ENCODE measurements around the gene CD302.
"Not testable (repeated sequence)": the region's sequence is repeated elsewhere in the genome, so short reads cannot be mapped to it uniquely, and the experiment has no call there.

Gene CD302

GRCh38 chr2:159748089-159748488, 49.9 kb downstream of the CD302 start:
- H3K27me3 ChIP-seq (ENCODE audit: control insufficient read depth, insufficient read depth, low read length) = no peaks in the 10 kb centered on the region
- no peak overlapping the region for H3K9ac ChIP-seq (ENCODE audit: low read length)
- no peaks in the 10 kb centered on the region for H3K4me1 ChIP-seq (ENCODE audit: control insufficient read depth, low read depth, low read length)
- H3K9me3 ChIP-seq (ENCODE audit: control insufficient read depth, low read depth, low read length) = no peaks in the 10 kb centered on the region
- no peak overlapping the region for H3K4me3 ChIP-seq (ENCODE audit: low read length)
- peaks cover 86% of the 10 kb centered on the region for H3K36me3 ChIP-seq (ENCODE audit: control insufficient read depth, low read depth, low read length)
- no peak overlapping the region for H3K27ac ChIP-seq (ENCODE audit: low read length)

GRCh38 chr2:159745237-159745636, 52.8 kb downstream of the CD302 start:
- H3K36me3 ChIP-seq (ENCODE audit: control insufficient read depth, low read depth, low read length) = peaks cover 71% of the 10 kb centered on the region
- H3K9ac ChIP-seq (ENCODE audit: low read length); H3K4me3 ChIP-seq (ENCODE audit: low read length); H3K4me1 ChIP-seq (ENCODE audit: control insufficient read depth, low read depth, low read length); H3K9me3 ChIP-seq (ENCODE audit: control insufficient read depth, low read depth, low read length); H3K27ac ChIP-seq (ENCODE audit: low read length); H3K27me3 ChIP-seq (ENCODE audit: control insufficient read depth, insufficient read depth, low read length): not testable (repeated sequence)

- H3K9ac ChIP-seq (ENCODE audit: low read length) = no peak overlapping the region
- H3K9me3 ChIP-seq (ENCODE audit: control insufficient read depth, low read depth, low read length) = no peaks in the 10 kb centered on the region
- no peak overlapping the region for H3K4me3 ChIP-seq (ENCODE audit: low read length)
- H3K4me1 ChIP-seq (ENCODE audit: control insufficient read depth, low read depth, low read length) = no peaks in the 10 kb centered on the region
- peaks cover 71% of the 10 kb centered on the region for H3K36me3 ChIP-seq (ENCODE audit: control insufficient read depth, low read depth, low read length)
- no peaks in the 10 kb centered on the region for H3K27me3 ChIP-seq (ENCODE audit: control insufficient read depth, insufficient read depth, low read length)
- no peak overlapping the region for H3K27ac ChIP-seq (ENCODE audit: low read length)
These were observed 53.6 kb downstream of the CD302 start for GRCh38 chr2:159744363-159744762.

- no peak overlapping the region for H3K9ac ChIP-seq (ENCODE audit: low read length)
- no peaks in the 10 kb centered on the region for H3K9me3 ChIP-seq (ENCODE audit: control insufficient read depth, low read depth, low read length)
- H3K4me1 ChIP-seq (ENCODE audit: control insufficient read depth, low read depth, low read length) = no peaks in the 10 kb centered on the region
- H3K4me3 ChIP-seq (ENCODE audit: low read length) = no peak overlapping the region
- no peak overlapping the region for H3K27ac ChIP-seq (ENCODE audit: low read length)
- H3K27me3 ChIP-seq (ENCODE audit: control insufficient read depth, insufficient read depth, low read length) = no peaks in the 10 kb centered on the region
- H3K36me3 ChIP-seq (ENCODE audit: control insufficient read depth, low read depth, low read length) = peaks cover 71% of the 10 kb centered on the region
These were observed 55.2 kb downstream of the CD302 start for GRCh38 chr2:159742846-159743245.

GRCh38 chr2:159738509-159739390, 59.3 kb downstream of the CD302 start:
- peaks cover 72% of the 10 kb centered on the region for H3K36me3 ChIP-seq (ENCODE audit: control insufficient read depth, low read depth, low read length)
- H3K4me1 ChIP-seq (ENCODE audit: control insufficient read depth, low read depth, low read length) = no peaks in the 10 kb centered on the region

GRCh38 chr2:159737917-159738296, 60.1 kb downstream of the CD302 start:
- Histone ChIP-seq H3K9me3 (ENCODE audit: control insufficient read depth, low read depth, low read length) (no peaks in the 10 kb centered on the region), H3K27ac (ENCODE audit: low read length) (no peak overlapping the region), H3K27me3 (ENCODE audit: control insufficient read depth, insufficient read depth, low read length) (no peaks in the 10 kb centered on the region), H3K4me1 (ENCODE audit: control insufficient read depth, low read depth, low read length) (no peaks in the 10 kb centered on the region), H3K4me3 (ENCODE audit: low read length) (no peak overlapping the region), H3K36me3 (ENCODE audit: control insufficient read depth, low read depth, low read length) (peaks cover 72% of the 10 kb centered on the region), H3K9ac (ENCODE audit: low read length) (no peak overlapping the region)

More at GRCh38 chr2:159738509-159739390, 59.3 kb downstream of the CD302 start:
- Histone ChIP-seq H3K9me3 (ENCODE audit: control insufficient read depth, low read depth, low read length) (no peaks in the 10 kb centered on the region), H3K27me3 (ENCODE audit: control insufficient read depth, insufficient read depth, low read length) (no peaks in the 10 kb centered on the region), H3K27ac (ENCODE audit: low read length) (no peak overlapping the region), H3K4me3 (ENCODE audit: low read length) (no peak overlapping the region), H3K9ac (ENCODE audit: low read length) (no peak overlapping the region)

GRCh38 chr2:159737292-159737916, 60.6 kb downstream of the CD302 start:
- Histone ChIP-seq H3K36me3 (ENCODE audit: control insufficient read depth, low read depth, low read length) (peaks cover 72% of the 10 kb centered on the region), H3K27me3 (ENCODE audit: control insufficient read depth, insufficient read depth, low read length) (no peaks in the 10 kb centered on the region), H3K9me3 (ENCODE audit: control insufficient read depth, low read depth, low read length) (no peaks in the 10 kb centered on the region), H3K4me1 (ENCODE audit: control insufficient read depth, low read depth, low read length) (no peaks in the 10 kb centered on the region), H3K4me3 (ENCODE audit: low read length) (no peak overlapping the region), H3K9ac (ENCODE audit: low read length) (no peak overlapping the region), H3K27ac (ENCODE audit: low read length) (no peak overlapping the region)

- H3K27ac ChIP-seq (ENCODE audit: low read length) = no peak overlapping the region
- peaks cover 68% of the 10 kb centered on the region for H3K36me3 ChIP-seq (ENCODE audit: control insufficient read depth, low read depth, low read length)
- no peaks in the 10 kb centered on the region for H3K27me3 ChIP-seq (ENCODE audit: control insufficient read depth, insufficient read depth, low read length)
- no peaks in the 10 kb centered on the region for H3K9me3 ChIP-seq (ENCODE audit: control insufficient read depth, low read depth, low read length)
- H3K9ac ChIP-seq (ENCODE audit: low read length) = no peak overlapping the region
- H3K4me1 ChIP-seq (ENCODE audit: control insufficient read depth, low read depth, low read length) = no peaks in the 10 kb centered on the region
- no peak overlapping the region for H3K4me3 ChIP-seq (ENCODE audit: low read length)
These were observed 62.0 kb downstream of the CD302 start for GRCh38 chr2:159736048-159736447.

GRCh38 chr2:159735648-159736047, 62.4 kb downstream of the CD302 start:
- no peak overlapping the region for H3K27ac ChIP-seq (ENCODE audit: low read length)
- H3K9ac ChIP-seq (ENCODE audit: low read length) = no peak overlapping the region
- H3K9me3 ChIP-seq (ENCODE audit: control insufficient read depth, low read depth, low read length) = no peaks in the 10 kb centered on the region
- no peaks in the 10 kb centered on the region for H3K27me3 ChIP-seq (ENCODE audit: control insufficient read depth, insufficient read depth, low read length)
- peaks cover 72% of the 10 kb centered on the region for H3K36me3 ChIP-seq (ENCODE audit: control insufficient read depth, low read depth, low read length)
- H3K4me1 ChIP-seq (ENCODE audit: control insufficient read depth, low read depth, low read length) = no peaks in the 10 kb centered on the region
- no peak overlapping the region for H3K4me3 ChIP-seq (ENCODE audit: low read length)

- Histone ChIP-seq H3K4me3 (ENCODE audit: low read length) (no peak overlapping the region), H3K4me1 (ENCODE audit: control insufficient read depth, low read depth, low read length) (no peaks in the 10 kb centered on the region), H3K9ac (ENCODE audit: low read length) (no peak overlapping the region), H3K27me3 (ENCODE audit: control insufficient read depth, insufficient read depth, low read length) (no peaks in the 10 kb centered on the region), H3K36me3 (ENCODE audit: control insufficient read depth, low read depth, low read length) (peaks cover 34% of the 10 kb centered on the region), H3K27ac (ENCODE audit: low read length) (no peak overlapping the region), H3K9me3 (ENCODE audit: control insufficient read depth, low read depth, low read length) (no peaks in the 10 kb centered on the region)
These were observed 69.4 kb downstream of the CD302 start for GRCh38 chr2:159728629-159729028.

GRCh38 chr2:159725713-159726112, 72.3 kb downstream of the CD302 start:
- no peaks in the 10 kb centered on the region for H3K9me3 ChIP-seq (ENCODE audit: control insufficient read depth, low read depth, low read length)
- H3K27ac ChIP-seq (ENCODE audit: low read length) = no peak overlapping the region
- H3K9ac ChIP-seq (ENCODE audit: low read length) = peak overlapping the region; percentile 10
- peaks cover 24% of the 10 kb centered on the region for H3K36me3 ChIP-seq (ENCODE audit: control insufficient read depth, low read depth, low read length)
- no peaks in the 10 kb centered on the region for H3K27me3 ChIP-seq (ENCODE audit: control insufficient read depth, insufficient read depth, low read length)
- H3K4me3 ChIP-seq (ENCODE audit: low read length) = no peak overlapping the region
- no peaks in the 10 kb centered on the region for H3K4me1 ChIP-seq (ENCODE audit: control insufficient read depth, low read depth, low read length)
